OCI-LY7 (cell line): ENCODE results near the gene RNF145.
"Not testable (repeated sequence)": the region's sequence is repeated elsewhere in the genome, so short reads cannot be mapped to it uniquely, and the experiment has no call there.

Experiments used
- CTCF ChIP-seq: fragments of 200-600 bp; sonication (generic); conservative IDR thresholded peaks from 2 replicates; pipeline ENCODE4 v1.5.1; 2014; ENCODE audit warnings: mild to moderate bottlenecking, antibody characterized with exemption, low read length, moderate library complexity, mixed read lengths
- EZH2phosphoT487 ChIP-seq: fragments of 200-600 bp; sonication (generic); IDR thresholded peaks from 2 replicates; pipeline ENCODE4 v1.6.1; 2018; ENCODE audit warnings: low read depth, borderline replicate concordance, mild to moderate bottlenecking, mixed run types, antibody characterized with exemption, low read length, moderate library complexity, mixed read lengths

- TF ChIP-seq CTCF, EZH2phosphoT487: not testable (repeated sequence)
These were observed 64.2 kb downstream of the RNF145 start for GRCh38 chr5:159145160-159145559.
